Vagina (tissue), 2 donors: ENCODE measurements around the gene CD300A. TPM values are rescaled to one million over a fixed set of nuclear protein-coding genes. Genes with fewer than 3 reads are reported as not detected.
A peak's percentile ranks its signal among the peaks of the same experiment; 100 is the strongest.

Source experiments
- DNase-seq, 2 donors: peaks; one replicate each; pipeline ENCODE4 v3.0.0-alpha.2; 2017; ENCODE audit errors: extremely low spot score in 2 of 2
- H3K27ac ChIP-seq: fragments of 200-600 bp; sonication (generic); one replicate; pipeline ENCODE4 v1.5.1; 2019
- H3K27me3 ChIP-seq: fragments of 200-600 bp; sonication (generic); one replicate; pipeline ENCODE4 v1.5.1; 2019
- H3K36me3 ChIP-seq, 2 donors: fragments of 200-600 bp; sonication (generic); one replicate each; pipeline ENCODE4 v1.5.1; 2017 to 2019
- H3K4me1 ChIP-seq: fragments of 200-600 bp; sonication (generic); one replicate; pipeline ENCODE4 v1.5.1; 2019
- H3K4me3 ChIP-seq, 2 donors: fragments of 200-600 bp; sonication (generic); 1 replicate in 1 of 2; 2 replicates in 1 of 2; pipeline ENCODE4 v1.5.1; 2016 to 2019
- H3K9me3 ChIP-seq: fragments of 200-600 bp; sonication (generic); one replicate; pipeline ENCODE4 v1.5.1; 2019
- POLR2A ChIP-seq, 2 donors: fragments of 450-650 bp; IDR thresholded peaks; one replicate each; pipeline ENCODE4 v1.6.1; 2017; ENCODE audit warnings: antibody characterized with exemption in 2 of 2, mild to moderate bottlenecking in 2 of 2, moderate library complexity in 2 of 2
- POLR2AphosphoS5 ChIP-seq, 2 donors: sonication (generic); formaldehyde crosslinking; IDR thresholded peaks; one replicate each; pipeline ENCODE4 v1.9.0; 2017; ENCODE audit warnings: antibody characterized with exemption in 2 of 2, mild to moderate bottlenecking in 2 of 2, low read depth in 1 of 2; ENCODE audit not compliant: insufficient read depth in 1 of 2
- intact Hi-C: fragments of 100-400 bp; cut with DNase I; formaldehyde crosslinking; loops from one replicate; pipeline ENCODE4 v1.15.1; 2023
- total RNA-seq: library from RNA; depleted of rRNA; stranded (reverse); fragments of >200 nt; gene quantifications from one replicate; pipeline ENCODE4 v1.2.3, GENCODE V29; 2016
- TF ChIP-seq, protein P1 (sequence below), 3 experiments: fragments of 450-650 bp in 2 of 3; fragments of 200-600 bp in 1 of 3; sonication (generic) in 1 of 3; IDR thresholded peaks; one replicate each; pipeline ENCODE4 v1.5.1; 2017 to 2019; ENCODE audit warnings: antibody characterized with exemption in 3 of 3, mild to moderate bottlenecking in 2 of 3, moderate library complexity in 2 of 3

CD300A gene
- total RNA-seq, 1 donor from 2014 or later, result 4.2 TPM

DNA sequence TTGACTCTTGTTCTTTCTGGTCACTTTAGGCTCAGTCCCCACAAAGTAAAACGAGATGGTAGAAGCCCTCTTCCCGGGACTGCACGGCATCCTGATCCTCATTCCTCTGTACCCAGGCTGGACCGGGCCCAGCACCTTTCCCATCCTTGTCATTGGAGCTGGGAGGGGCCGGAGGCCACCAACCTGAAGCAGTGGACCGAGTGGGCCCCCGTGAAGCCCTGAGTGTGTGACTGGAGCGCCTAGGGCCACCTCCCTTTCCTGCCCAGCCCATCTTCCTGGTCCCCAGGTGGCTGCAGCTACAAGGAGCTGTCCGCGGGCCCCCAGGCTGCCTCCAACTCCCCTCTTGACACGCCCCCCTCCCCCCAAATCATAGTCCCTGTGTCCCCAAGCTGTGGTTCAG is 17.1 kb upstream of the CD300A start:
- no peak for DNase-seq
- no peaks in the 10 kb centered on the region for H3K27me3 ChIP-seq
- no peak overlapping the region for H3K4me3 ChIP-seq
- H3K9me3 ChIP-seq, result no peaks in the 10 kb centered on the region
- H3K27ac ChIP-seq, result peak overlapping the region; percentile 5
- intact Hi-C loops, result no loop called here
- no peak for TF ChIP-seq POLR2A (IDR thresholded peaks at IDR 0.05)
- TF ChIP-seq, protein P1, sequence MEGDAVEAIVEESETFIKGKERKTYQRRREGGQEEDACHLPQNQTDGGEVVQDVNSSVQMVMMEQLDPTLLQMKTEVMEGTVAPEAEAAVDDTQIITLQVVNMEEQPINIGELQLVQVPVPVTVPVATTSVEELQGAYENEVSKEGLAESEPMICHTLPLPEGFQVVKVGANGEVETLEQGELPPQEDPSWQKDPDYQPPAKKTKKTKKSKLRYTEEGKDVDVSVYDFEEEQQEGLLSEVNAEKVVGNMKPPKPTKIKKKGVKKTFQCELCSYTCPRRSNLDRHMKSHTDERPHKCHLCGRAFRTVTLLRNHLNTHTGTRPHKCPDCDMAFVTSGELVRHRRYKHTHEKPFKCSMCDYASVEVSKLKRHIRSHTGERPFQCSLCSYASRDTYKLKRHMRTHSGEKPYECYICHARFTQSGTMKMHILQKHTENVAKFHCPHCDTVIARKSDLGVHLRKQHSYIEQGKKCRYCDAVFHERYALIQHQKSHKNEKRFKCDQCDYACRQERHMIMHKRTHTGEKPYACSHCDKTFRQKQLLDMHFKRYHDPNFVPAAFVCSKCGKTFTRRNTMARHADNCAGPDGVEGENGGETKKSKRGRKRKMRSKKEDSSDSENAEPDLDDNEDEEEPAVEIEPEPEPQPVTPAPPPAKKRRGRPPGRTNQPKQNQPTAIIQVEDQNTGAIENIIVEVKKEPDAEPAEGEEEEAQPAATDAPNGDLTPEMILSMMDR (IDR thresholded peaks at IDR 0.05), result no peak
- no peaks in the 10 kb centered on the region for H3K36me3 ChIP-seq
- H3K4me1 ChIP-seq, result peaks cover 38% of the 10 kb centered on the region

DNA sequence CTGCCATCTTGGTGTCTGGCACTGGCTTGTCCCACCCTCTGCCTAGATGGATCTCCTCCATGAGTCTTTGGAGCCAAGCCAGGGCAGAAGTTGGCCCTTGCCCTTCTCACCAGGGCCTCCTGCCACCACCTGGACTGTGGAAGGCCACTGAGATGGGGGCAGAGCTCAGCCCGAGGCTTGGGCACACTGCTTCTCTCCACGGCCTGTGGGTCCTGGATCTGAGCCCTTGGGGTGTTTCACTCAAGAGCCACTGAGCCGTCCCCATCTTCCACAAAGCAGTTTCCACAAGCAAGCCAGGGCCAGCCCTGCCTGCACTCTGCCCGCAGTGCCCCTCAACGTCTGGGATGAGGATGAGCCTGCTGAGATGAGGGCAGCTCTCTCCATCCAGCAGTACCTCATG is 16.7 kb upstream of the CD300A start:
- peak overlapping the region; percentile 5 for H3K27ac ChIP-seq
- DNase-seq, result no peak
- H3K4me1 ChIP-seq, result peaks cover 39% of the 10 kb centered on the region
- no peaks in the 10 kb centered on the region for H3K36me3 ChIP-seq
- TF ChIP-seq POLR2A (IDR thresholded peaks at IDR 0.05) (no peak), POLR2AphosphoS5 (IDR thresholded peaks at IDR 0.05; ENCODE audit: insufficient read depth in 1 of 2, low read depth in 1 of 2) (no peak)
- TF ChIP-seq, protein P1 (IDR thresholded peaks at IDR 0.05), result no peak
- H3K4me3 ChIP-seq, result no peak overlapping the region
- H3K9me3 ChIP-seq, result no peaks in the 10 kb centered on the region
- intact Hi-C loops, result loop anchor here (10.0 kb wide), 1 partner anchor 235 kb away; the partner anchor contains the start of gene TTYH2
- H3K27me3 ChIP-seq, result no peaks in the 10 kb centered on the region

DNA sequence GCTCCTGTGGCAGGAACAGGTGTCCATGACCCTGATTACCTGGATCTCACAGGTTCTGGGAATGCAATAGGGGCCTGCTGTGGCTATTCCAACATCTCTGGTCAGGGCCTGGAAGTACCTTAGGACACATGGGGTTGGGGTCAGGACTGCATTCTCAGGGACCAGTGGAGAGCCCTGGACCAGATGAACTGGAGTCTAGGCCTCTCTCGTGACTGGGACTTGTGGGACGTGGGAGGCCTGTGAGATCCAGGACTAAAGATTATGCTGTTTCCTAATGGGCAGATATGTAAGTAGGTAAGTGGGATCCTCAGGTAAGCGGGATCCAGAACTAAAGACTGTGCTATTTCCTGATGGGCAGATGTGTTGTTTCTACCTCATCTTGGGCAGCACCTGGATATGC is 16.2 kb upstream of the CD300A start:
- no peak for DNase-seq

DNA sequence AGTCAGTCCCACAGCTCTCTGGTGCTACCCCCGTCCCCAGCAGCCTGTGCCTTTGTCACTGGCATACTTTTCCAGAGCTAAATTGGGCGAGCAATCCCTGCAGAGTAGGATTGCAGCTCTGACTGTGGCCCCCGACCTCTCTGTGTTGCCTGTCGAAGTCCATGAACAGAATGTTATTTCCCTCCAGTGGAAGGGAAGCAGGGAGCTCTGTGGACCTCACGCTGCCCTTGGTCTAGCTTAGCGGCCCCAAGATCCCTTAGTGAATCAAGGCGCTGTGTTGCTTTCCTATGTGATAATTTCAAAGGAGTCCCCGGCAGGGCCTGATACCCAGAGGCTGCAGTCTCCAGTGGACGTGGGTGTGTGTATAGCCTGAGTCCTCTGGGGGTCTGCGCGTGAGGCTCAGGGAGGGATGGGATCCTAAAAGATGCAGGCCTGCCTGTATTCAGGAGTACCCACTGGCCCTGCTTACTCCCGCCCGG is 15.5 kb upstream of the CD300A start:
- no peak for TF ChIP-seq POLR2AphosphoS5 (IDR thresholded peaks at IDR 0.05; ENCODE audit: insufficient read depth in 1 of 2, low read depth in 1 of 2)
- TF ChIP-seq POLR2A (IDR thresholded peaks at IDR 0.05), result no peak
- TF ChIP-seq, protein P1 (IDR thresholded peaks at IDR 0.05), result no peak
- intact Hi-C loops, result loop anchor here (10.0 kb wide), 1 partner anchor 236 kb away; the partner anchor contains the start of gene TTYH2
- Histone ChIP-seq H3K36me3 (no peaks in the 10 kb centered on the region), H3K27ac (no peak overlapping the region), H3K4me3 (no peak overlapping the region), H3K4me1 (peaks cover 47% of the 10 kb centered on the region), H3K27me3 (no peaks in the 10 kb centered on the region), H3K9me3 (no peaks in the 10 kb centered on the region)
- DNase-seq, result no peak

More for the DNA sequence above, 16.2 kb upstream of the CD300A start:
- no peaks in the 10 kb centered on the region for H3K36me3 ChIP-seq
- H3K27me3 ChIP-seq, result no peaks in the 10 kb centered on the region
- intact Hi-C loops, result loop anchor here (10.0 kb wide), 1 partner anchor 235 kb away; the partner anchor contains the start of gene TTYH2
- H3K4me3 ChIP-seq, result no peak overlapping the region
- peak overlapping the region; percentile 5 for H3K27ac ChIP-seq
- H3K9me3 ChIP-seq, result no peaks in the 10 kb centered on the region
- H3K4me1 ChIP-seq, result peaks cover 44% of the 10 kb centered on the region
- no peak for TF ChIP-seq POLR2AphosphoS5 (IDR thresholded peaks at IDR 0.05; ENCODE audit: insufficient read depth in 1 of 2, low read depth in 1 of 2)
- TF ChIP-seq, protein P1 (IDR thresholded peaks at IDR 0.05), result no peak
- no peak for TF ChIP-seq POLR2A (IDR thresholded peaks at IDR 0.05)

DNA sequence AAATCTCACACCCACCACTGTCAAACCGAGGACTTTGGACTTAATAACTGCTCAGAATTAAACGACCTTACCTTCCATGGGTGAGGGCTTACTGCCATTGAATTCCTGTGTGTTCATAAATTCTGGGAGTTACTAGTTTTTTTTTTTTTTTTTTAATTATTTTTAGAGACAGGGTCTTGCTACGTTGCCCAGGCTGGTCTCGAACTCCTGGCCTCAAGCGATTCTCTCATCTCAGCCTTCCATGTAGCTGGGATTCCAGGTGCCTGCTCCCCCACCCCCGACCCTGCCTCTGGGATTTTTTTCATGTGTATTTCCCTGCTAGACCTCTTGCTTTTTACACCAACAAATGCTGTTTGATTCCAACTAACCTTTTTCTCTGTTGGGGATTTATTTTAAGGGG is 14.9 kb upstream of the CD300A start:
- H3K4me1 ChIP-seq, result peaks cover 43% of the 10 kb centered on the region

More for the DNA sequence above, 14.9 kb upstream of the CD300A start:
- Histone ChIP-seq H3K9me3 (no peaks in the 10 kb centered on the region), H3K27me3 (no peaks in the 10 kb centered on the region), H3K4me3 (no peak overlapping the region), H3K36me3 (no peaks in the 10 kb centered on the region), H3K27ac (peak overlapping the region; percentile 27)
- no peak for DNase-seq
- no peak for TF ChIP-seq POLR2AphosphoS5 (IDR thresholded peaks at IDR 0.05; ENCODE audit: insufficient read depth in 1 of 2, low read depth in 1 of 2)
- no peak for TF ChIP-seq POLR2A (IDR thresholded peaks at IDR 0.05)
- TF ChIP-seq, protein P1 (IDR thresholded peaks at IDR 0.05), result no peak
- intact Hi-C loops, result loop anchor here (10.0 kb wide), 1 partner anchor 237 kb away; the partner anchor contains the start of gene TTYH2
